ENCODE results near the gene RIPK4. TPM values are rescaled to one million over a fixed set of nuclear protein-coding genes. Genes with fewer than 3 reads are reported as not detected.

Gene RIPK4
- total RNA-seq, 2 donors from 2014 or later, result 0.69 to 1.0 TPM

GRCh38 chr21:41772351-41773080, 5.7 kb upstream of the RIPK4 start:
- intact Hi-C loops (cut with DNase I), result no loop called here
- DNase-seq (ENCODE audit: low spot score), result peak; percentile 64

- intact Hi-C loops (cut with DNase I), result no loop called here
- peak; percentile 22 for DNase-seq (ENCODE audit: low spot score)
These were observed 4.7 kb upstream of the RIPK4 start for GRCh38 chr21:41771625-41771945.

- DNase-seq (ENCODE audit: low spot score), result peak; percentile 70
- intact Hi-C loops (cut with DNase I), result no loop called here
These were observed 4.2 kb upstream of the RIPK4 start for GRCh38 chr21:41770901-41771624.

GRCh38 chr21:41769933-41770332, 3.1 kb upstream of the RIPK4 start:
- intact Hi-C loops (cut with DNase I), result no loop called here
- peak; percentile 74 for DNase-seq (ENCODE audit: low spot score)

GRCh38 chr21:41769521-41769920, 2.7 kb upstream of the RIPK4 start:
- intact Hi-C loops (cut with DNase I), result no loop called here
- peak; percentile 51 for DNase-seq (ENCODE audit: low spot score)

- intact Hi-C loops (cut with DNase I), result no loop called here
- DNase-seq (ENCODE audit: low spot score), result peak; percentile 58
These were observed 2.3 kb upstream of the RIPK4 start for GRCh38 chr21:41769111-41769510.

- intact Hi-C loops (cut with DNase I), result no loop called here
- peak; percentile 66 for DNase-seq (ENCODE audit: low spot score)
These were observed 1.7 kb upstream of the RIPK4 start for GRCh38 chr21:41768437-41769042.

- DNase-seq (ENCODE audit: low spot score), result peak; percentile 55
- intact Hi-C loops (cut with DNase I), result no loop called here
These were observed 969 bp upstream of the RIPK4 start for GRCh38 chr21:41767606-41768436.

- peak; percentile 69 for DNase-seq (ENCODE audit: low spot score)
- intact Hi-C loops (cut with DNase I), result no loop called here
These were observed 624 bp downstream of the RIPK4 start for GRCh38 chr21:41765973-41766882.

- intact Hi-C loops (cut with DNase I), result no loop called here
- peak; percentile 45 for DNase-seq (ENCODE audit: low spot score)
These were observed 1.4 kb downstream of the RIPK4 start for GRCh38 chr21:41765420-41765821.

- intact Hi-C loops (cut with DNase I), result loop anchor here in 1 of 2 donors (5.0 kb wide), 1 partner anchor 152 kb away; no protein-coding TSS in a partner anchor
- DNase-seq (ENCODE audit: low spot score), result peak; percentile 44
These were observed 2.1 kb downstream of the RIPK4 start for GRCh38 chr21:41764558-41765419.

- DNase-seq (ENCODE audit: low spot score), result no peak
- intact Hi-C loops (cut with DNase I), result loop anchor here in 1 of 2 donors (5.0 kb wide), 1 partner anchor 152 kb away; no protein-coding TSS in a partner anchor
These were observed 2.9 kb downstream of the RIPK4 start for GRCh38 chr21:41763996-41764395.

GRCh38 chr21:41763398-41763931, 3.4 kb downstream of the RIPK4 start:
- no peak for DNase-seq (ENCODE audit: low spot score)
- intact Hi-C loops (cut with DNase I), result loop anchor here in 1 of 2 donors (5.0 kb wide), 1 partner anchor 151 kb away; no protein-coding TSS in a partner anchor

GRCh38 chr21:41762753-41763152, 4.1 kb downstream of the RIPK4 start:
- no peak for DNase-seq (ENCODE audit: low spot score)
- intact Hi-C loops (cut with DNase I), result loop anchor here in 1 of 2 donors (5.0 kb wide), 1 partner anchor 150 kb away; no protein-coding TSS in a partner anchor

GRCh38 chr21:41761934-41762635, 4.8 kb downstream of the RIPK4 start:
- intact Hi-C loops (cut with DNase I), result loop anchor here in 1 of 2 donors (5.0 kb wide), 1 partner anchor 150 kb away; no protein-coding TSS in a partner anchor
- no peak for DNase-seq (ENCODE audit: low spot score)

GRCh38 chr21:41761211-41761933, 5.5 kb downstream of the RIPK4 start:
- intact Hi-C loops (cut with DNase I), result loop anchor here in 1 of 2 donors (5.0 kb wide), 1 partner anchor 149 kb away; no protein-coding TSS in a partner anchor
- peak; percentile 90 for DNase-seq (ENCODE audit: low spot score)
